NT2/D1 (cell line): ENCODE results near the gene ELMO1.

Experiments
- SUZ12 ChIP-seq: IDR thresholded peaks from 2 replicates; pipeline ENCODE4 v1.6.1; 2011; ENCODE audit not compliant: insufficient read length, insufficient read depth; ENCODE audit errors: extremely low read depth
- YY1 ChIP-seq: IDR thresholded peaks from 2 replicates; pipeline ENCODE4 v1.6.1; 2011; ENCODE audit not compliant: insufficient read length, insufficient read depth
- ZNF274 ChIP-seq: IDR thresholded peaks from 2 replicates; pipeline ENCODE4 v1.6.1; 2011; ENCODE audit warnings: mild to moderate bottlenecking, low read depth, low read length

- TF ChIP-seq SUZ12 (no peak), YY1 (no peak), ZNF274 (no peak)
Observed at GRCh38 chr7:37128327-37129034, 320.2 kb downstream of the ELMO1 start.
